CD1c-positive myeloid dendritic cell (primary cell): ENCODE results near the gene TFAM.

ENCODE experiments used
- DNase-seq: peaks from one replicate; pipeline ENCODE4 v3.0.0-alpha.2; 2016; ENCODE audit errors: extremely low spot score

The TFAM gene

GRCh38 chr10:58384999-58385783 lies at the start of gene TFAM:
TSS of gene TFAM (plus strand) at chr10:58385410. CDS start at chr10:58385548, 138 bp downstream.
- DNase-seq, result peak; percentile 96

GRCh38 chr10:58336242-58336641 lies 49.0 kb upstream of the TFAM start:
- no peak for DNase-seq

GRCh38 chr10:58341422-58341821 lies 43.8 kb upstream of the TFAM start:
- DNase-seq, result no peak

GRCh38 chr10:58341947-58342346 lies 43.3 kb upstream of the TFAM start:
- DNase-seq, result no peak

- no peak for DNase-seq
Measured at GRCh38 chr10:58347967-58348366, 37.2 kb upstream of the TFAM start.

- no peak for DNase-seq
Measured at GRCh38 chr10:58348571-58349033, 36.6 kb upstream of the TFAM start.

- no peak for DNase-seq
Measured at GRCh38 chr10:58350023-58350422, 35.2 kb upstream of the TFAM start.

GRCh38 chr10:58350619-58351323 lies 34.4 kb upstream of the TFAM start:
- DNase-seq, result peak; percentile 65

GRCh38 chr10:58351616-58352578 lies 33.3 kb upstream of the TFAM start:
- no peak for DNase-seq

GRCh38 chr10:58352956-58353610 lies 32.1 kb upstream of the TFAM start:
- no peak for DNase-seq

GRCh38 chr10:58356756-58357155 lies 28.5 kb upstream of the TFAM start:
- no peak for DNase-seq

GRCh38 chr10:58358314-58358933 lies 26.8 kb upstream of the TFAM start:
- no peak for DNase-seq

- DNase-seq, result no peak
Measured at GRCh38 chr10:58358947-58359346, 26.3 kb upstream of the TFAM start.

- DNase-seq, result no peak
Measured at GRCh38 chr10:58359541-58359940, 25.7 kb upstream of the TFAM start.

- no peak for DNase-seq
Measured at GRCh38 chr10:58360412-58361004, 24.7 kb upstream of the TFAM start.

- DNase-seq, result no peak
Measured at GRCh38 chr10:58361353-58361752, 23.9 kb upstream of the TFAM start.

GRCh38 chr10:58362027-58362789 lies 23.0 kb upstream of the TFAM start:
- DNase-seq, result no peak

- DNase-seq, result peak; percentile 63
Measured at GRCh38 chr10:58367069-58367468, 18.1 kb upstream of the TFAM start.

GRCh38 chr10:58371473-58371872 lies 13.7 kb upstream of the TFAM start:
- no peak for DNase-seq
